OCI-M2 (cell line): Measurements from ENCODE around the gene TCF25.
"Not testable (repeated sequence)": the region's sequence is repeated elsewhere in the genome, so short reads cannot be mapped to it uniquely, and the experiment has no call there.

Source experiments
- DNase-seq: peaks from one replicate; lab custom pipeline; 2025; ENCODE audit not compliant: unreplicated experiment; lab: John Stamatoyannopoulos, UW

Gene TCF25

DNA sequence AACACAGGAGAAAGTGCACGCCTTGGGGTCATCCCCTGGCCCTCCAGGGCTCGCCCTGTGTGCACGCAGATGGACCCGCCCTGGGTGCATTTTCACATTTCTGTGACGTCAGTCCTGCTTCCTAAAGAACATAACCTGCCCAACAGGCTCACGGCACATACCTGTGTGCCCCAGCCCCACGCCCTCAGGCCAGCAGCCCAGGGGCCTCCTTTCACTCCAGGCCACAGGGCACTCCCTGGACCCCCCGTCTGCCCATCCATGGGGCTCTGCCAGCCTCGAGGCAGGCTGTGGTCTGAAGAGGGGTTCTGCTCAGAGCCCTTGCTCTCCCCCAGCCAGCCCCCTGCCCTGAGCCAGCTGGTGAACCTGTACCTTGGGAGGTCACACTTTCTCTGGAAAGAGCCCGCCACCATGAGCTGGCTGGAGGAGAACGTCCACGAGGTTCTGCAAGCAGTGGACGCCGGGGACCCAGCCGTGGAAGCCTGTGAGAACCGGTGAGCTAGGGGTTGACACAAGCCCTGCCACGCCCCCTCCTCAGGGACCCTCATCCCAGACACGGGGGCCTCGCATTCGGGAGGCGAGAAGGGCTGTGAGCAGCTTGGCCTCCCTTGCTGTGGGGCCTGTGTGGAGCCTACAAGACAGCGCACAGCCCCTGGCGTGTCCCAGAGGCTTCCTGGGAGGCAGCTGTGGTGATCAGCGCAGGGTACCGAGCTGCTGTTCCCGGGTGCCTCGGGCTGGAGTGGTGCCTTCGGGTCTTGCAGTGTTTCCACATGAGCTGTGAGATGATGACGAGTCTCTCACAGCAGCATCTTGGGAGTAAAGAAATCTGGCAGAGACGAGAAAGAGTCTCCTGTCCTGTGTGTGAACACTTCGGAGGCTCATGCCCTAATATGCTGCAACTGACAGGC is 31.5 kb downstream of the TCF25 start:
- DNase-seq: no peak

GRCh38 chr16:89905511-89906139 is 32.2 kb downstream of the TCF25 start:
- no peak for DNase-seq

GRCh38 chr16:89906140-89907025 is 33.0 kb downstream of the TCF25 start:
- no peak for DNase-seq

DNA sequence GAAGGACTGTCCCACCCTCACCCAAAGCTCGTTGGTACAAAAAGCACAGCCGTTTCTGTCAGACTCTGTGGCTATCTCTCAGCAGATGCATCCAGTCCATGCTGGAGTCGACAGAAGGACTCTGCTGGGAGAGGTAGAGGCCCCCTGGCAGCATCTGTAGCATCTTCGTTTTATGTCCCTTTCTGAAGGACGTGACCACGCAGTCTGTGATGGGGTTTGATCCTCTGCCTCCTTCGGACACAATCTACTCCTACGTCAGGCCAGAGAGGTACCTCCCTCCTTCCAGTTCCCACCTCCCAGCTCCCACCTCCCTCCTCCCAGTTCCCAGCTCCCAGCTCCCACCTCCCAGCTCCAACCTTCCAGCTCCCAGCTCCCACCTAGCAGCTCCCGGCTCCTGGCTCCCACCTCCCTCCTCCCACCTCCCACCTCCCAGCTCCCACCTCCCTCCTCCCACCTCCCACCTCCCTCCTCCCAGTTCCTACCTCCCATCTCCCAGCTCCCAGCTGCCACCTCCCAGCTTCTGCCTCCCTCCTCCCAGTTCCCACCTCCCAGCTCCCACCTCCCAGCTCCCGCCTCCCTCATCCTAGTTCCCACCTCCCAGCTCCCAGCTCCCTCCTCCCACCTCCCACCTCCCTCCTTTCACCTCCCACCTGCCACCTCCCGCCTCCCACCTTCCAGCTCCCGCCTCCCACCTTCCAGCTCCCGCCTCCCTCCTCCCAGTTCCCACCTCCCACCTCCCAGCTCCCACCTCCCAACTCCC is 33.8 kb downstream of the TCF25 start:
- no peak for DNase-seq

DNA sequence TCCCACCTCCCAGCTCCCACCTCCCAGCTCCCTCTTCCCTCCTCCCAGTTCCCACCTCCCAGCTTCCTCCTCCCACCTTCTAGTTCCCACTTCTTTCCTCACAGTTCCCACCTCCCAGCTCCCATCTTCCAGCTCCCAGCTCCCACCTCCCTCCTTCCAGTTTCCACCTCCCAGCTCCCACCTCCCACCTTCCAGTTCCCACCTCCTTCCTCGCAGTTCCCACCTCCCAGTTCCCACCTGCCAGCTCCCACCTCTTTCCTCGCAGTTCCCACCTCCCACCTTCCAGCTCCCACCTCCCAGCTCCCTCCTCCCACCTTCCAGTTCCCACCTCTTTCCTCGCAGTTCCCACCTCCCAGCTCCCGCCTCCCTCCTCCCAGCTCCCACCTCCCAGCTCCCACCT is 34.8 kb downstream of the TCF25 start:
- no peak for DNase-seq

DNA sequence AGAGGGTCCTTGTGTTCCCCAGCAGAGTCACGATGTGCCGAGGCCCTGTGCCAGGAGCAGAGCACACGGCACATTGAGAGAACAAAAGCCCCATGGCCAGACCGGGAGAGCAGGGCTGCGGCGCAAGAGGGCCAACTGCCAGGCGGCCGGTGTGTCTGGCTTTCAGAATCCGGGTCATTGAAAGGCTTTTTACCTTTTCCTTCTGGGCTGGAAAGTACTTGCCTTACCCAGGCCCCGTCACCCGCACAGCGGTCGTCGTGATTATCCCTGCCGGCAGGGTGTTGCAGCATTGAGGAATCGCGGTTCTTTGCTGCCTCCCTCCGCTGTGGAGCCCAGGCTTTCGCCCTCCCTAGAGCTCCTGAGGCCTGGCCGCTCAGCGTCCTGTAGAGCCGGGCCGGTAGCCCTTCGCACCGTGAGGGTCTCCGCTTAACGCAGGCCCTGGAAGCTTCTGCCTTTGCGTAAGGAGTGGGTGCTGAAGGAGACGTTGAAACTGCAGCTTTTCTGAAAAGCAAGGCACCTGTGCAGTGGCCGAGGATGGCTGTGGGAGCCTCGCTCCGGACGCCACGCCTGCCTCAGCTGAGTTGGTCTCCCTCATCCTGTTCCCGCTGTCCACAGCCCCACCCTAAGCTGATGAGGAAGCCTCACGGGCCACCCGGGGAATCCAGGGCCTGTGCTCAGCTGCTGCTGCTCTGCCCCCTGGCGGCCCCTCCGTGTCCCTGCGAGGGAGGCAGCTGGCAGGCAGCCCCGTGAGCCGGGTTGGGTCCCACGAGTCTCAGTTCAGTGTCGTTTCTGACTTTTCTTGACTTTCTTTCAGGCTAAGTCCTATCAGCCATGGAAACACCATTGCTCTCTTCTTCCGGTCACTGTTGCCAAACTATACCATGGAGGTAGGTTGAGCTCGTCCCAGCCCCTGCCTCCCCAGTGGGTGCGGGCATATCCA is 36.7 kb downstream of the TCF25 start:
- no peak for DNase-seq

DNA sequence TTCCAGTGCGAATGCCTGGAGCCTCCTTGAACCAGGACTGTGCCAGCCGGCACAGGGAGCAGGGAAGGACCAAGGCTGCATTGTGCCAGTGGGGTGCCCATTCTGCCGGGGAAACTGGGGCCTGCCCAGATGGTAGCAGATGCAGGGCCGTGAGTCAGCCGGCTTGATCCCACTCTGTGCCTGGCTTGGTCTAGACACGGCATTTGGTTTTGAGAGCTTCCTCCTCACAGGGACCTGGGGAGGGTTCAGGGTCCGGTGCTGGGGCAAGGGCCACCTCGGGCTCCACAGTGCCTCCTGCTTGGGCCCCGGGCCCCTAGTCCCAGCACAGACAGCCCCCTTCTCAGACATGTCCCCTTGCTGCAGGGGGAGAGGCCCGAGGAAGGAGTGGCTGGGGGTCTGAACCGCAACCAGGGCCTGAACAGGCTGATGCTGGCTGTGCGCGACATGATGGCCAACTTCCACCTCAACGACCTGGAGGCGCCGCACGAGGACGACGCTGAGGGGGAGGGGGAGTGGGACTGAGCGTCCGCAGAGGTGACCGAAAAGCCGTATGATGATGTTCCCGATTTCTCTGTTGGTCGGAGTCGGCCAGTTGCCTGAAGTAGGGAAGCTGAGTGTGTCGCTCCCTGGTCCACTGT is 37.4 kb downstream of the TCF25 start:
- no peak for DNase-seq

DNA sequence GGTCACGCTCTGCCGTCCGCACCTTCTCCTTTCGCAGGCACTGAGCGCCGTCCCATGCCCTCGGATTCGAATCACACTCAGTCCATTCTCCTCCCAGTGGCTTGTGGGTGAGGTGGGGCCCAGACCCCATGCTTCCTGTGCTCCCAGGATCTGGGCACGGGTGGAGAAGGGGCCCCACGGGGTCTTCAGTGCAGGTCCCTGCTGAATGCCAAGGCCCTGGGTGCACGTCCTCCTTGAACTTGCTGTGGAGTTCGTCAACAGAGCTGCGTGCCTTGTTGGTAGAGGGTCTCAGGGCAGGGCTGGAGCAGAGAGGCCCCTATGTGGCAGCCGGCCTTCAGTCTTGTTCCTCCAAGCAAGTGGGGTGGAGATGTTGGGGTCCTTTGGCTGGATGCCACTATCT is 38.0 kb downstream of the TCF25 start:
- no peak for DNase-seq

GRCh38 chr16:89912143-89912542 is 38.8 kb downstream of the TCF25 start:
- no peak for DNase-seq

GRCh38 chr16:89912627-89913026 is 39.2 kb downstream of the TCF25 start:
- no peak for DNase-seq

- no peak for DNase-seq
Observed at GRCh38 chr16:89913408-89914387, 40.3 kb downstream of the TCF25 start.

- DNase-seq: not testable (repeated sequence)
Observed at GRCh38 chr16:89914642-89915285, 41.4 kb downstream of the TCF25 start.

GRCh38 chr16:89915303-89916232 is 42.2 kb downstream of the TCF25 start:
- no peak for DNase-seq

GRCh38 chr16:89917773-89918452 is 44.5 kb downstream of the TCF25 start:
- no peak for DNase-seq

DNA sequence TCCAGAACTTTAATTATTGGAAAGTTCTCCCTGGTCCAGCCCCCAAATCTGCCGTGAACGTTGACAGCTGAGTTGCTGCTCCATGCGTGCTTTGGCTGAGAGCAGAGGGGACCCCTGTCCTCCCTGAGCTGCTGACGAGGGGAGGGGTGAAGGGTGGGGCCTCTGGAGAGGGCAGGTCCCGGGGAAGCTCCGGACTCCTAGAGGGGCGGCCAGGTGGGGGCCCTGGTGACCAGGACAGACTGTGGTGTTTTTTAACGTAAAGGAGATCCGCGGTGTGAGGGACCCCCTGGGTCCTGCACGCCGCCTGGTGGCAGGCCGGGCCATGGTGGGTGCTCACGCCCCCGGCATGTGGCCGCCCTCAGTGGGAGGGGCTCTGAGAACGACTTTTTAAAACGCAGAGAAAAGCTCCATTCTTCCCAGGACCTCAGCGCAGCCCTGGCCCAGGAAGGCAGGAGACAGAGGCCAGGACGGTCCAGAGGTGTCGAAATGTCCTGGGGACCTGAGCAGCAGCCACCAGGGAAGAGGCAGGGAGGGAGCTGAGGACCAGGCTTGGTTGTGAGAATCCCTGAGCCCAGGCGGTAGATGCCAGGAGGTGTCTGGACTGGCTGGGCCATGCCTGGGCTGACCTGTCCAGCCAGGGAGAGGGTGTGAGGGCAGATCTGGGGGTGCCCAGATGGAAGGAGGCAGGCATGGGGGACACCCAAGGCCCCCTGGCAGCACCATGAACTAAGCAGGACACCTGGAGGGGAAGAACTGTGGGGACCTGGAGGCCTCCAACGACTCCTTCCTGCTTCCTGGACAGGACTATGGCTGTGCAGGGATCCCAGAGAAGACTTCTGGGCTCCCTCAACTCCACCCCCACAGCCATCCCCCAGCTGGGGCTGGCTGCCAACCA is 45.3 kb downstream of the TCF25 start, which contains the start of gene MC1R:
MC1R (plus strand) TSS at position 410 of the 895 bp plus-strand sequence; CDS start at position 807, 397 bp downstream.
- peak; percentile 30 for DNase-seq
